Stimulated activated CD8-positive, alpha-beta memory T cell treated with anti-CD3 and anti-CD28 coated beads, Interleukin-15, amount 100 ng/mL, for 1 hour (primary cell): ENCODE measurements around the gene SPRR2G.
"Not testable (repeated sequence)": the region's sequence is repeated elsewhere in the genome, so short reads cannot be mapped to it uniquely, and the experiment has no call there.

Experiments
- DNase-seq: peaks from one replicate; pipeline ENCODE4 v3.0.0-alpha.2; 2020; ENCODE audit warnings: low read depth

SPRR2G gene

DNA sequence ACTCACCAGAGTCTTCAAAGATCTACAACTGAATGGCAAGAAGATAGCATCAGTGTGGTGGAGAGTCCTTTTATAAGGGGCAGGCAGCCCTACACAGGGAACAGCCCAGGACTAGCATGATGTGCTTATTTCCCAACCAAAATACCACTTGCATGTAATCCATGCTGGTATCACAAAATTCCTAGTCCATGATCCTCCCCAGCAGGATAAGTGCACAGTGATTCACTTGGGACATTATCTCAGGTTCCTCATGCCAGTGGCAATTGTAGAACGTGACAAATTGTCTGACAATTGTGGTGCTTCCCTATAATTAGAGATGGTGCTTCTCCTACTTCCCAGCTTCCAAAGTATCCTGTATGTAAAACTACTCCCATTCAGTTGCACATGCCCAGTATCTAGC lies at the start of gene SPRR2G:
SPRR2G (minus strand) TSS at position 45 of the 400 bp plus-strand sequence. CDS start 780 bp downstream, outside the sequence.
- DNase-seq = no peak

- DNase-seq = no peak
Observed at GRCh38 chr1:153195216-153195615, 44.5 kb upstream of the SPRR2G start.

GRCh38 chr1:153194331-153195050 lies 43.8 kb upstream of the SPRR2G start:
- DNase-seq = no peak

GRCh38 chr1:153192697-153193096 lies 42.0 kb upstream of the SPRR2G start:
- DNase-seq = no peak

DNA sequence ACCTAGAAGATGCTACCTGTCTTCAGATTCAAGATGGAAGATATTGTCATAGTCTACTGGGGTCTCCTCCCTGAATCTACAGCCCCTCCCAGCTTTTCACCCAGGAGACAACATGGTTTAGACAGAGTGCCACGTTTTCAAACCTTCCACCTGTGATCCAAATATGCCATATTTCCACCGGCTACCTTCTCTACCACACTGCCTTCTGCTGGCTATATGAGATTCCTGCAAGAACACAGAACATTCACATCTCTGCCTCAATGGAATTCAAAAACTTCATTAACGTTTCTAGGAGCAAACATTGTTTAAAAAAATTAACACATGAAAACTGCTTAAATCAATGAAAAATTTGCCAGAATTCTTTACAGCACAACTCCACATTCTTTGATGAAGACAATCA lies 39.7 kb upstream of the SPRR2G start:
- DNase-seq = no peak

DNA sequence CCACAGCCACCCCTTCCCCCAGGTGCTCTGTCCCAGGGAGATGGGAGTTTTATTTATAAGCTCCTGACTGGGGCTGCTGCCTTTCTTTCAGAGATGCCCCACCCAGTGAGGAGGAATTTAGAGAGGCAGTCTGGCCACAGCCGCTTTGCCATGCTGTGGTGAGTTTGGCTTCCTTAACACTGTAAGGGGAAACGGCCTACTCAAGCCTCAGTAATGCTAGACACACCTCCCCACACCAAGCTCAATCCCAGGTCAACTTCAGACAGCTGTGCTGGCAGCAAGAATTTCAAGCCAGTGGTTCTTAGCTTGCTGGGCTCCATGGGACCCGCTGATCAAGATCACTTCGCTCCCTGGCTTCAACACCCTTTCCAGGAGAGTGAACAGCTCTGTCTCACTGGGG lies 37.6 kb upstream of the SPRR2G start:
- not testable (repeated sequence) for DNase-seq

GRCh38 chr1:153180556-153180955 lies 29.9 kb upstream of the SPRR2G start:
- no peak for DNase-seq

DNA sequence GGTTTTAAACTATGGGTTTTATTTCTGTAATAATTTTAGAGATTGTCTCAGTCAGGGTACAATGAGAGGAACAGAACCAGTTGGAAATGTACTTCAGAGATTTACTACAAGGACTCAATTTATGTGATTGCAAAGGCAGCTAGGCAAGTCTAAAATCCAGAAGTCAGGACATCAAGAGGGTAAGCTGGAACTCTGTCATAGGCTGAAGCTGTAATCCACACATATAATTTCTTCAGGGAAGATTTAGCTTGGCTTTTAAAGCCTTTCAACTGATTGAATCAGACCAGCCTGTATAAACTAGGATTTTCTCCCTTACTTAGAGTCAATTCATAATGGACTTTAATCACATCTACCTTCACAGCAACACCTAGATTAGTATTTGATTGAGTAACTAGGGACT lies 28.2 kb upstream of the SPRR2G start:
- no peak for DNase-seq

GRCh38 chr1:153174624-153175023 lies 23.9 kb upstream of the SPRR2G start:
- DNase-seq = no peak

DNA sequence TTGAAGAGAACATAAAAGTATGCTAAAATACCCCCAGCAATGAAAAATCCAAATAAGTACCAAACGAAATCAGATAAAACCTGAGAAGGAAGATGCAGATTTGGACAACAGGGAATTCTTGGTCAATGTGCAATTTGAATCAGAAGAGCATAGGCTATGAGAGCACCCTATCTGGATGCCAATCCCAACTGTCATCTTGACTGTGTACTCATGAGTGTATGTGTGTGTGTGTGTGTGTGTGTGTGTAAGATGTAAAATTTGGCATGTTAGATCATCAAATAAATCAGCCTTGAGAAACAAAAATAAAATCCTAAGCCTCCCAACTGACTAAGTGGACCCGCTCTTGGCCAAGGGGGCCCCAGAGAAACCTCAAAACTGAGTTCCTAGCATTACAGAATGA lies 18.0 kb upstream of the SPRR2G start:
- no peak for DNase-seq

- DNase-seq = no peak
Observed at GRCh38 chr1:153155541-153155940, 4.9 kb upstream of the SPRR2G start.

- no peak for DNase-seq
Observed at GRCh38 chr1:153152481-153152880, 1.8 kb upstream of the SPRR2G start.

DNA sequence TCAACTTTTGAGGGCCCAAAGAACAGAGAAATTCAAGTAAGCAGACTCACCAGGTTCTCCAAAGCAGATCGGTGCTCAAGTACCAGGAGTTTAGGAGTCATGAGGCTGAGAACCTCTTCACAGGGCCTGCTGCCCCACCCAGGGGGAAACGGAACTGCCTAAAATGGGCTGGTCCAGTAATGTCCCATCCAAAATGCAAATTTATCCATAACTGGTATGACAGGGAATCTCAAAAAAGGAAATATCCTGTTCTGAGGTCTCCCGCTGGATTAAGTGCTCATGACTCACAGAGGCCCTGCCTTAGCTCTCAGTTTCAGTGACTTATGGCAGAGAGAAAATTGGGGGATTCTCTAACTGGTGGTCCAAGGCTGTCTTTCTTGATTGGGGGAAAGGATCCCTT lies 9.3 kb downstream of the SPRR2G start:
- no peak for DNase-seq

DNA sequence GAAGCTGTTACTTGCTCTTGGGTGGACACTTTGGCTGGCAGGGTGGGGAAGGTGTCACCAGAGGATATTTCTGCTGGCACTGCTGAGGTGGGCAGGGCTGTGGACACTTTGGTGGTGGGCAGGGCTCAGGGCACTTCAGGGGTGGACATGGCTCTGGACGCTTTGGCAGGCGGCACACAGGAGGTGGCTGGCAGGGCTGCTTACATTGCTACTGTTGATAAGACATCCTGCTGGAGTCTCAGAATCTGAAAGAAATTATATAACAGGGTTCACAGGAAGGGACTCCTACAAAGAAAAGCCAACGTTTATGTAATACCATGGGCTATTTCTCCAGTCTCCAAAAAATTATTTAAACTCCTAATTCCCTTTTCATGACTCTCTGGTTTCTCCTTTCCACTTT lies 10.2 kb downstream of the SPRR2G start:
- no peak for DNase-seq

GRCh38 chr1:153133743-153134142 lies 16.9 kb downstream of the SPRR2G start:
- no peak for DNase-seq

GRCh38 chr1:153133267-153133666 lies 17.4 kb downstream of the SPRR2G start:
- no peak for DNase-seq

DNA sequence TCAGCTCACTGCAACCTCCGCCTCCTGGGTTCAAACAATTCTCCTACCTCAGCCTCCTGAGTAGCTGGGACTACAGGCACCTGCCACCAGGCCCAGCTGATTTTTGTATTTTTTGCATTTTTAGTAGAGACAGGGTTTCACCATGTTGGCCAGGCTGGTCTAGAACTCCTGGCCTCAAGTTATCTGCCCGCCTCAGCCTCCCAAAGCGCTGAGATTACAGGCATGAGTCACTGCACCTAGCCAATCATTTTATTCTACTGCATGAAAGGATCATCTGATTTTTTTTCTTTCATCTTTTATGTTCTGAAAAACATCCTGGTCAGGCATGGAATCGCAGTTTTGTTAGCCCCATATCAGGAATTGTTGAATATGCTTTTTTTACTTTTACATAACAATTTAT lies 22.0 kb downstream of the SPRR2G start:
- not testable (repeated sequence) for DNase-seq

GRCh38 chr1:153127296-153127695 lies 23.4 kb downstream of the SPRR2G start:
- no peak for DNase-seq

- no peak for DNase-seq
Observed at GRCh38 chr1:153125536-153125935, 25.2 kb downstream of the SPRR2G start.

DNA sequence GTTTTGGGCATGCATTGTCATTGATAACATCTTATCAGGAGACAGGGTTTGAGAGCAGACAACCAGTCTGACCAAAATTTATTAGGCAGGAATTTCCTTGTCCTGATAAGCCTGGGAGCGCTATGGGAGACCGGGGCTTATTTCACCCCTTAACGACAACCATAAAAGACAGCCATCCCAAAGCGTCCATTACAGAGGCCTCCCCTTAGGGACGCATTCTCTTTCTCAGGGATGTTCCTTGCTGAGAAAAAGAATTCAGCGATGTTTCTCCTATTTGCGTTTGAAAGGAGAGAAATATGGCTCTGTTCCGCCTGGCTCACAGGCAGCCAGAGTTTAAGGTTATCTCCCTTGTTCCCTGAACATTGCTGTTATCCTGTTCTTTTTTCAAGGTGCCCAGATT lies 26.9 kb downstream of the SPRR2G start:
- not testable (repeated sequence) for DNase-seq

- DNase-seq = no peak
Observed at GRCh38 chr1:153122831-153123421, 27.8 kb downstream of the SPRR2G start.

- DNase-seq = no peak
Observed at GRCh38 chr1:153120945-153121344, 29.7 kb downstream of the SPRR2G start.

- no peak for DNase-seq
Observed at GRCh38 chr1:153119491-153119971, 31.2 kb downstream of the SPRR2G start.

DNA sequence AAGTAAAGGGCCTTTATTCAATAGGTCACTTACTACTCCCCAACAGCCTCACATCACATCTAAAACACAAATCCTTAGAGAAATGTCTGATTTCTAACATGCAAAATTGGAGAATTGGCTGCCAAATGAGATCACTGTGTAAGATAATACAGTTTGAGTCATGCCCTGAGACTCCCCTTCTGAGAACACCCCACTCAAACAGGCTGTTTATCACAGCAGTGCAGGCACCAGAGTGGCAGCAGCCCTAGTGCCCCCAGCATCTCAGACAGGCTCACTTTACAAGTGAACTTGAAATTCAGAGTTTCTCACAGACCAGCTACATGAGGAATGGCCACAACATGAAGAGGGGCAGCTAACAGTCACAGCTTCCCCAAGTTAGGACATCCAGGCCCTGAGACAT lies 35.4 kb downstream of the SPRR2G start:
- DNase-seq = not testable (repeated sequence)
